ENCODE measurements around the gene CEP164.

CEP164 gene

DNA sequence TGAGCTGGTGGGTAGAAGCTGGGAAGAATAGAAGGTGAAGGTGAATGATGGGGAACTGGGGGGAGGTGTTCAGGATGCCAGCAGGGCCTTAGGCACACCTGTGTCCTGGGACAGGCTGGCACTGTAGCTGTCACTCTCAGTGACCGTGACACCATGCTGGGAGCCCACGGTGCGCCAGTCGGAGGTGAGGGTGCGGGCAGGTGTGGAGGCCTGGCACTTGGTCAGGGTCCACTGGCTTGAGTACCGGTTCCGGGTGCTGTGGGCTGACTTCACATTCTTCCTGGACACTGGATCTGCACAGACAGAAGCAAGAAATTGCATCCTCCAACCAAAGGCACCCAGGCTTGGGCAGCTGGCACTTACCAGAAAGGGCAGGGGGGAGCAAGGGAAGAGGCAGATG lies 103.8 kb downstream of the CEP164 start:
- H3K4me3 ChIP-seq (ENCODE audit: low read length), result no peak overlapping the region
- no peaks in the 10 kb centered on the region for H3K36me3 ChIP-seq (ENCODE audit: control insufficient read depth, insufficient read depth, low read length)
- H3K27ac ChIP-seq (ENCODE audit: low read depth, low read length), result no peak overlapping the region
- no peak overlapping the region for H3K9ac ChIP-seq (ENCODE audit: low read length)
- no peaks in the 10 kb centered on the region for H3K27me3 ChIP-seq (ENCODE audit: control insufficient read depth, insufficient read depth, low read length)
- H3K4me1 ChIP-seq (ENCODE audit: control insufficient read depth, insufficient read depth, low read length), result no peaks in the 10 kb centered on the region

DNA sequence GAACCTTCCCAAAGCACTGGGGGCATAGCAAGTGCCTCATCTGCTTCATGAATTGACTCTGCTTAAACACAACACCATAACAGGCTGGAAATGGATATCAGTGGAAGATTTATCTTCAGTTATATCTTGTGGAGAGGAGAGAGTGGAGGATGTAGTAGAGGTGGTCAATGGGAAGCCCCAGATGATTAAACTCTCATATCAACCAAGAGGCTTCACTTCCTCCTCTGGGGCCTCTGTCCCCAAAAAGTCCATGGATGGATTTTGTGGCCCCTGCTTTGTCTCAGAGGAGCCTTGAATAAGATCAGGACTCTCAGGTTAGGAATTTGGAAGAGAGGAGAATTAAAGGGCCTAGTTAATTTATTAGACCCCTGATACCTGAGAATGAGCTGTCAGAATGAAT lies 106.1 kb downstream of the CEP164 start:
- no peaks in the 10 kb centered on the region for H3K36me3 ChIP-seq (ENCODE audit: control insufficient read depth, insufficient read depth, low read length)
- H3K27me3 ChIP-seq (ENCODE audit: control insufficient read depth, insufficient read depth, low read length), result no peaks in the 10 kb centered on the region
- H3K9ac ChIP-seq (ENCODE audit: low read length), result no peak overlapping the region
- H3K27ac ChIP-seq (ENCODE audit: low read depth, low read length), result no peak overlapping the region
- no peak overlapping the region for H3K4me3 ChIP-seq (ENCODE audit: low read length)
- no peaks in the 10 kb centered on the region for H3K4me1 ChIP-seq (ENCODE audit: control insufficient read depth, insufficient read depth, low read length)

DNA sequence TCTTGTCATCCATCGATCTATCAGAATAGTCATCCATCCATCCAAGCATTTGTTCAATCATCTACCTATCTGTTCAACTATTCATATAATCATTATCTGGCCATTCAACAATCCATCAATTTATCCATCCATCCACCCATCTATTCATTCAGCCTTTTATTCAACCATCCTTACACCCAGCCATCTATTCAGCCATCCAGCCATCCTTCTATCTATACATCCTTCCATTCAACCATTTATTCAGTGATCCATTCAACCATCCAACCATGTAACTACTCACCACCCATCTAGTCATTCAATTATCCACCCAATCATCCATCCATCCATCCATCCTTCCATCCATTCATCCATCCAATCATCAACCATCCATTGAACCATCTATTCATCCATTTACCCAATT lies 106.8 kb downstream of the CEP164 start:
- Histone ChIP-seq H3K27me3 (ENCODE audit: control insufficient read depth, insufficient read depth, low read length) (no peaks in the 10 kb centered on the region), H3K4me3 (ENCODE audit: low read length) (no peak overlapping the region), H3K36me3 (ENCODE audit: control insufficient read depth, insufficient read depth, low read length) (no peaks in the 10 kb centered on the region), H3K9ac (ENCODE audit: low read length) (no peak overlapping the region), H3K4me1 (ENCODE audit: control insufficient read depth, insufficient read depth, low read length) (no peaks in the 10 kb centered on the region), H3K27ac (ENCODE audit: low read depth, low read length) (no peak overlapping the region)

DNA sequence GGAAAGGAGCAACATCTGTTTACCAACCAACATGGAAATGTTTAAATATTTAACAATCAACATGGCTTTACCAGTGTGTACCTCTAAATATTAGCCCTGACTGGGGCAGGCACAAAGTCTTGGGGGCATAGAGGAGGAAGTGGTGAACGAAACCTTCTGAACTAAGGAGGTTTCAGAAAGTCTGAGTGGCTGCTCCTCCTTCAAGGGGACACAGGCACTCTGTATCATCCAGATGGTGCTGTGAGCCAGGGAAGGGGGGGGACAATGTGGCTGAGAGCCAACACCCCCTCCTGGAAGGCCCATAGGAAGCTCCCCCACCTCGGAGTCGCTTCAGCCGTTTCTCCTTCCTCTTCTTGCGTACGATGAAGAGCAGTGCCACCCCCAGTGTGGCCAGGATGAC lies 107.7 kb downstream of the CEP164 start:
- Histone ChIP-seq H3K4me1 (ENCODE audit: control insufficient read depth, insufficient read depth, low read length) (no peaks in the 10 kb centered on the region), H3K4me3 (ENCODE audit: low read length) (no peak overlapping the region), H3K27me3 (ENCODE audit: control insufficient read depth, insufficient read depth, low read length) (no peaks in the 10 kb centered on the region), H3K36me3 (ENCODE audit: control insufficient read depth, insufficient read depth, low read length) (no peaks in the 10 kb centered on the region), H3K9ac (ENCODE audit: low read length) (no peak overlapping the region), H3K27ac (ENCODE audit: low read depth, low read length) (no peak overlapping the region)

DNA sequence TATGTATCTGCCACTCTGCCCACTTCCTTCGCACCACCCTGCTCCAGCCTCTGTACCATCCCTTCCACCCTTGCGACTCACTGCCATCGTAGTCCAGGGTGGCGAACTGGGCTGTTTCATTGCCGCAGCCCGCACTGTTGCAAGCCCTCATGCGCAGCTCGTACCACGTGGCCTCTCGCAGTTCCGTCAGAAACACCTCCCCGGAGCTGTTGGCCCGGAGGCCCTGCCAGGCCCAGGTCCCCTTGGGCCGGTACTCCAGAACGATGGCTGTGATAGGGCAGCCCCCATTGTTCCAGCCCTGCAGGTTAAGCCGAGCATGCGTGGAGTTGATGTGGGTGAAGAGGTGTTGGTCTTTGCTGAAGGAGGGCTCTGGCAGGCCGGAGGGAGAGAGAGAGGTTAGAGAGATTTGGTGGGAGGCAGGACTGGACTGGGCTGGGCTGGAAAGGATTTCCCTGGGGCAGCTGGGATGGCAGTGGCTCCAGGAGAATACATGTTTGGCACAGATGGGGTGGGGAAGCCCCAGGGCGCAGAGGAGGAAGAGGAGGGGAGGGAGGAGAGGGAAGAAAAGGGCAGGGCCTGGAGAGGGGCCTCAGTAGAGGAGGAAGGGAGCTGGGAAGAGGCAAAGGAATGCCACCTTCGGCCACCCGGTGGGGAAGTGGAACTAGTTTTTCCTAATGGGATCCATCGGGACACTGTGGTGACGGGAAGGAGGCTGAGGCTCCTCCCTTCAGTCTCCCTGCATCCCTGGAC lies 109.6 kb downstream of the CEP164 start:
- H3K36me3 ChIP-seq (ENCODE audit: control insufficient read depth, insufficient read depth, low read length), result no peaks in the 10 kb centered on the region
- H3K4me3 ChIP-seq (ENCODE audit: low read length), result no peak overlapping the region
- no peak overlapping the region for H3K9ac ChIP-seq (ENCODE audit: low read length)
- H3K27me3 ChIP-seq (ENCODE audit: control insufficient read depth, insufficient read depth, low read length), result no peaks in the 10 kb centered on the region
- no peak overlapping the region for H3K27ac ChIP-seq (ENCODE audit: low read depth, low read length)
- no peaks in the 10 kb centered on the region for H3K4me1 ChIP-seq (ENCODE audit: control insufficient read depth, insufficient read depth, low read length)

DNA sequence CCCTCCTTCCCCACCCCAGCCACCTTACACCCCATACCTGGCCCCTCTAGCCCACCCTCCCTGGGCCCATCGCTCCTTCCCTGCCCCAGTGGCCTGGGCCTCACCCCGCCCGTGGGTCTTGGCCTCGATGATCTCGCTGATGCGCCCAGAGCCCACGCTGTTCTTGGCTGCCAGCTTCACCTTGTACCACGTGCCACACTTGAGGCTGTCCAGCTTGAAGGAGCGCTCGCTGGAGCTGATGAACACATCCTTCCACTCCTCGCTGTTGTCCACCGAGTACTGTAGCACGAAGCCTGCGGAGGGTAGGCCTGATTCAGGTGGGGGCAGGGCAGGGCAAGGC lies 110.1 kb downstream of the CEP164 start:
- no peak overlapping the region for H3K27ac ChIP-seq (ENCODE audit: low read depth, low read length)
- H3K4me1 ChIP-seq (ENCODE audit: control insufficient read depth, insufficient read depth, low read length), result no peaks in the 10 kb centered on the region
- no peaks in the 10 kb centered on the region for H3K36me3 ChIP-seq (ENCODE audit: control insufficient read depth, insufficient read depth, low read length)
- H3K4me3 ChIP-seq (ENCODE audit: low read length), result no peak overlapping the region
- no peaks in the 10 kb centered on the region for H3K27me3 ChIP-seq (ENCODE audit: control insufficient read depth, insufficient read depth, low read length)
- H3K9ac ChIP-seq (ENCODE audit: low read length), result no peak overlapping the region

DNA sequence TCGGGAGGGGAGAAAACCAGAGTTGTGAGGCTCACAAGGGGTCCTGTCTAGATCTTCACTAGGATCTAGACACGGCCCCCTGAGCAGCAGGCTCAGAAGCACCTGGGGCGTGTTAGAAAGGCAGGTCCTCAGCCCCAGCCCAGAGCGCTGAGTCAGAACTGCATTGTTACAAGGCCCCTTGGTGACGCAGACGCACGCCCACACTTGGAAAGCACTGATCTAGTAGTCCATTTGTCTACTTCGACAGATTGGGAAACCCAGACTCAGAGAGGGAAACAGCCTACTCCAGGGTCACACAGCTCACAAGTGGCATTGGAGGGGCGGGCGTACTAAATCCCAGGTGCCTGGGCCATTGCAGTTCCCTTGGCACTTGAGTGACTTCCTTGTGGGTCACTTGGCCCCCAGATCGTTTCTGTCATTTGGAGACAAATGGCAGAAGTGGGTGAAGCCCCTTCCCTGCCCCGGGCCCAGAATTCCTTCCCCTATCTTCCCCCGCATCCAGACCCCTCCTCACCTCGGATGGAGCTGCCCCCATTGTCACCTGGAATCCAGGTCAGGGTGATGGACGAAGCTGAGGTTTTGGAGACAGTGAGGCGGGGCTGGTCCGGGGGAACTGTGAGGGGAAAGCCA lies 110.8 kb downstream of the CEP164 start:
- H3K4me1 ChIP-seq (ENCODE audit: control insufficient read depth, insufficient read depth, low read length), result no peaks in the 10 kb centered on the region
- no peaks in the 10 kb centered on the region for H3K27me3 ChIP-seq (ENCODE audit: control insufficient read depth, insufficient read depth, low read length)
- no peak overlapping the region for H3K9ac ChIP-seq (ENCODE audit: low read length)
- H3K36me3 ChIP-seq (ENCODE audit: control insufficient read depth, insufficient read depth, low read length), result no peaks in the 10 kb centered on the region
- H3K4me3 ChIP-seq (ENCODE audit: low read length), result no peak overlapping the region
- no peak overlapping the region for H3K27ac ChIP-seq (ENCODE audit: low read depth, low read length)

DNA sequence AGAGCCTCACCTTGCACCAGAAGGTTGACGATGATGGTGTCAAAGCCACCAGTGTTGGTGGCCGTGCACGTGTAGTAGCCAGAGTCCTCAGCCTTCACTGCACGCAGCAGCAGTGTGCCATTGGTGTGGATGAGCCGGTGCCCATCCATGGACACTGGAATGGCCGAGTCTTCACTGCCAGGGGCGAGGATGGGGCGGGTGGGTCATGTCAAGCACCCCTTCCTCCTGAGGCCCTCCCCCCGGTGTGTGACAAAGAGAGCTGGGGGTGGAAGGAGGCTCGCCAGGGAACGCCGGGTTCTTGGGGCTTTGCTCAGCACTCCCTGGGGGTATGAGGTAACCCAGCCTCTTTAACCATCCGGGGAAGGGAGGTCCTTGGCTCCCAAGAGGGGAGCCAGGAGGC lies 111.6 kb downstream of the CEP164 start:
- H3K4me3 ChIP-seq (ENCODE audit: low read length), result no peak overlapping the region
- no peaks in the 10 kb centered on the region for H3K4me1 ChIP-seq (ENCODE audit: control insufficient read depth, insufficient read depth, low read length)
- no peaks in the 10 kb centered on the region for H3K27me3 ChIP-seq (ENCODE audit: control insufficient read depth, insufficient read depth, low read length)
- no peak overlapping the region for H3K27ac ChIP-seq (ENCODE audit: low read depth, low read length)
- H3K36me3 ChIP-seq (ENCODE audit: control insufficient read depth, insufficient read depth, low read length), result no peaks in the 10 kb centered on the region
- H3K9ac ChIP-seq (ENCODE audit: low read length), result no peak overlapping the region

DNA sequence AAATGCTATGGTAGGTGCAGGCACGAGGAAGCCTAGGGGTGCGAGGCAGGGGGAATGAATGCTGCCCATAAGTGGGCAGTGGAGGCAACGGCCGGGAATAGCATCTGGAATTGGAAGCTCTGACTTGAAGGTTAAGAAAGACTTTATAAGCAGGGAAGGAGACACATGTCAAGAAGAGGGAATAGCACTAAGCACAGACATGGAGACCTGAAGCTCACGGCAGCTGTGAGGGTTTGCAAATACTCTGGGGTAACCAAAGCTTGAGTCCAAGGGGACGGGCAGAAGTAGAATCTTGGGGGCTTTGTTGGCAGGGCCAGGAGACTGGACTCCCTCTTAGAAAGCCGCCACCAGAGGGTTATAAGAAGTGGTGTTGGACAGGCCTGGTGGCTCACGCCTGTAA lies 112.6 kb downstream of the CEP164 start:
- H3K27me3 ChIP-seq (ENCODE audit: control insufficient read depth, insufficient read depth, low read length), result no peaks in the 10 kb centered on the region
- no peak overlapping the region for H3K27ac ChIP-seq (ENCODE audit: low read depth, low read length)
- no peaks in the 10 kb centered on the region for H3K4me1 ChIP-seq (ENCODE audit: control insufficient read depth, insufficient read depth, low read length)
- H3K36me3 ChIP-seq (ENCODE audit: control insufficient read depth, insufficient read depth, low read length), result no peaks in the 10 kb centered on the region
- H3K4me3 ChIP-seq (ENCODE audit: low read length), result no peak overlapping the region
- no peak overlapping the region for H3K9ac ChIP-seq (ENCODE audit: low read length)

DNA sequence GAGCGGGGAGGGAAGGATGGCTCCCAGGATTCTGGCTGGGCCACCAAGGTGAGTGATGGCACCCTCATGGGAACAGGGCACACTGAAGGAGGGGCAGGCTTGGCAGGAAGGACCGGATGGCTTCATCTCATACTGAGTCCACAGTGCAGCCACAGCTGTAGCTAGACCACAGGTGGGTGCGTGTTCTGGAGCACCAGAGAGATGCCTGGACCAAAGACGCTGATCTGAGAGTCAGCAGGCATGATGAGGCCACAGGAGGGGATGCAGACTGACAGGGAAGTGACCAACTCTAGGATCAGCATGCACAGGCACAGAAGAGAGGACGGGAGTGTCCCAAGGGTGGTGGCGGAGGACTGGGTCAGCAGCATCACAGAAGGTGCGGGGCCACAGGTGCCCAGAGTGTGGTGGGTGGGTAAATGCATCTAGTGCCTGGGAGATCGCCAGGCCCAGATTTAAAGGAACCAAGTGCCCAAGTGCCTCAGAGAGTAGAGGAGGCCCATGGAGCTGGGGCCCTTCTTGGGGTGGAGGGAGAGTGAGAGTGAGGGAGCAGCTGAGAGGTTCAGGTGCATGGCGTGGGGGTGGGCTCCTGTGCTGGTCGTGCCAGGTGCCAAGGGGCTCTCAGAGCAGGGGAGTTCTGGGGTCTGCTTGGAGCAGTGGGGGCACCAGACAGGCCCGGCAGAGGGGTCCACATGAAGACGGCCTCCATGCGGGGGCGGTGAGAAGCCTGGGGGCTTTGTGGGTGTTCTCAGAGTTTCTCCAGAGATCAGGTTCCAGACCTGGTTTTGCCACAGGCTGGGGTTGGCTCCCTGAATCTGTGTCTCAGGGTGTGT lies 113.7 kb downstream of the CEP164 start:
- Histone ChIP-seq H3K27ac (ENCODE audit: low read depth, low read length) (no peak overlapping the region), H3K36me3 (ENCODE audit: control insufficient read depth, insufficient read depth, low read length) (no peaks in the 10 kb centered on the region), H3K27me3 (ENCODE audit: control insufficient read depth, insufficient read depth, low read length) (no peaks in the 10 kb centered on the region), H3K4me3 (ENCODE audit: low read length) (no peak overlapping the region), H3K9ac (ENCODE audit: low read length) (no peak overlapping the region), H3K4me1 (ENCODE audit: control insufficient read depth, insufficient read depth, low read length) (no peaks in the 10 kb centered on the region)

DNA sequence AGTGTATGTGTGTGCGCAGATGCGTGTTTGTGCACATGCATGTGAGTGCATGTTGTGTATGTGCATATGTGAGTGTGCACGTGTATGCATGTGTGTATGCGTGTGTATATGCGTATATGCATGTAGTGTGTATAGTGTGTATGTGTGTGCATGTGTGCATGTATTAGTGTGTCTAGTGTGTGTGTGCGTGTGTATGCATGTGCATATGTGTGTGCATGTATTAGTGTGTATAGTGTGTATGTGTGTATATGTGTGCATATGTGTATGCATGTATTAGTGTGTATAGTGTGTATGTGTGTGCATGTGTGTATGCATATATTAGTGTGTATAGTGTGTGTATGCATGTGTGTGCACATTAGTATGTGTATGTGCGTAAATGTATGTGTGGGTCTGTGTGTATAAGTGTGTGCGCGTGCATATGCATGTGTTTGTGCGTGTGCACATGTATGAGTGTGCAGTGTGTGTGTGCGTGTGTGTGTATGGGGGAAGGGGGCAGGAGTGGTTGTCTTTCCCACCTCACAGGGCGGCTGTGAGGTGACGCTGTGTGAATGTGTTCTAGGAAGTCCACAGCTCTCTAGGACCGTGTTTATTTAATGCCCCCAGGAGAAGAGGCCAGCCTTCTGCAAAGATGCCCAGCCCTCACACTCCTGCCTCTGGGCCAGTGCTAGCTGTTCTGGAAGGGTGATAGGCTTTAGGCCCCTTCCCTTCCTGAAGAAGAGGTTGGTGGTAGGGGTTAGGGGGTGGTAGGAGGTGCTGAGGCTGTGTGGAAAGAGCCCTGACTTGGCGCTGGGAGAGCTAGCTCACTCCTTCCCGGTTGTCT lies 114.6 kb downstream of the CEP164 start:
- Histone ChIP-seq H3K4me3 (ENCODE audit: low read length) (no peak overlapping the region), H3K9ac (ENCODE audit: low read length) (no peak overlapping the region), H3K4me1 (ENCODE audit: control insufficient read depth, insufficient read depth, low read length) (no peaks in the 10 kb centered on the region), H3K36me3 (ENCODE audit: control insufficient read depth, insufficient read depth, low read length) (no peaks in the 10 kb centered on the region), H3K27ac (ENCODE audit: low read depth, low read length) (no peak overlapping the region), H3K27me3 (ENCODE audit: control insufficient read depth, insufficient read depth, low read length) (no peaks in the 10 kb centered on the region)

DNA sequence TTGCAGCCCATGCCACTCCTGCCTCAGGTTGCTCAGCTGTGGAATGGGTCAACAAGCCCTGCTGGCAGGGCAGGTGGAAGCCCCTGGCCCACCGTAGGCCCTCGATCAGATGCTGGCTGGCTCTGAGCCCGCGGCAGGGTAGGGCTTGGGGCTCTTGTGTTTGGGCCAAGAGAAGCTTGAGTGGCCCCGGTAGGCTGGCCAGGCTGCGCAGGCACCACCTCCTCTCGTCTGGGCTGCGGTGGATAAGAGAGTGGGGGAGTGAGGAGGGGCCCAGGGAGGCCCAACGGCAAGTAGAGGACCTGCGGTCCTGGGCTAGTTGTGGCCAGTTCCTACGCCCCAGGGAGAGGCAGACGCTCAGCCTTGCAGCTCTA lies 115.2 kb downstream of the CEP164 start:
- Histone ChIP-seq H3K27ac (ENCODE audit: low read depth, low read length) (no peak overlapping the region), H3K27me3 (ENCODE audit: control insufficient read depth, insufficient read depth, low read length) (no peaks in the 10 kb centered on the region), H3K36me3 (ENCODE audit: control insufficient read depth, insufficient read depth, low read length) (no peaks in the 10 kb centered on the region), H3K4me1 (ENCODE audit: control insufficient read depth, insufficient read depth, low read length) (no peaks in the 10 kb centered on the region), H3K9ac (ENCODE audit: low read length) (no peak overlapping the region), H3K4me3 (ENCODE audit: low read length) (no peak overlapping the region)
